Measurements from ENCODE around the gene WDCP. TPM values are rescaled to one million over a fixed set of nuclear protein-coding genes. Genes with fewer than 3 reads are reported as not detected.
A peak's percentile ranks its signal among the peaks of the same experiment; 100 is the strongest.

The WDCP gene
- total RNA-seq, 6 experiments from 2014 or later, result 4.3 to 8.7 (median 5.5) TPM

DNA sequence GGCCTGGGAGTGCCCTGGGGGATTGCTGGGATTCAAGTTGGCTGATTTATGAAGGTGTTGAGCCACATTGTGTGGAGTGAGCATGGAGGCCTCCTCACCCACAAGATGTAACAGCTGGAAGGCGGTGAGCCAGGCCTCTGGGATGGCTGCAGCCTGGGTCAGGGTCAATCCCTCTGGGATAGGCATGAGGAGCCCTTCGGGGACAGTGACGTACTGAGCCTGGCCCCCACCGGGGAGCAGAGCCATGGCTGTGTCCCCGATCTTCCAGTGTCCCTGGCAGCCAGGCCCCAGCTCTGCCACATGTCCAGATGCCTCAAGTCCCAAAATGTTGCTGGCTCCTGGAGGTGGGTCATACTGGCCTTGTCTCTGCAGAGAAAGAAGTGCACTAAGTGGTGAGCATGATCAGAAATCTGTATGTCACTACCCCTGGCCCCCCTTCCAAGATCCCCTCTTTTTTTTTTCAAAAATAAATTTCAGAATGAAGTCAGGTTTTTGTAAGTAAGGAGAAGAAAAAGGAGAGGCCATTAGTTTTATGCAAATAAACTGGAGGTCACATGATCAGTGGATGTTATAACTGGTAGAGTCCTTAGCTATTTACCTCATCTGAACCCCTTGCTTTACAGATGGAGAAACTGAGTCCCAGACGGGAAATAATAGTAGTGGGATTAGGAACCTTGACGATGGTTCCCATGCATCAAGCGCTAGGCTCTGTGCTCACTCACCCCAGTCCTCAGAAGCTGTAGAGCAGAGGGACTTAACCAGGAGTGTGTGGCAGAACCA, 35.8 kb upstream of the WDCP start:
- no peaks in the 10 kb centered on the region for H3K36me3 ChIP-seq
- no peak overlapping the region for H3K4me3 ChIP-seq
- ATAC-seq (no peak), DNase-seq (no peak)
- intact Hi-C loops (cut with DNase I), result no loop called here
- H3K27ac ChIP-seq, result peak overlapping the region in 1 of 3 donors; percentile 81
- H3K4me1 ChIP-seq, result peaks cover 0 to 8% (median 0%) of the 10 kb centered on the region in 4 donors
- TF ChIP-seq CTCF (IDR thresholded peaks at IDR 0.05) (no peak), POLR2A (IDR thresholded peaks at IDR 0.05) (no peak)
- no peaks in the 10 kb centered on the region for H3K27me3 ChIP-seq
- WGBS (ENCODE audit: insufficient coverage, low coverage, low lambda C conversion rate, missing lambda C conversion rate), result 85% methylated on average over 3 of the region's 8 CpGs
- no peaks in the 10 kb centered on the region for H3K9me3 ChIP-seq

- DNase-seq (no peak), ATAC-seq (no peak)
- Histone ChIP-seq H3K9me3 (no peaks in the 10 kb centered on the region), H3K36me3 (no peaks in the 10 kb centered on the region), H3K4me1 (peaks cover 0 to 17% (median 0%) of the 10 kb centered on the region in 4 donors), H3K27me3 (no peaks in the 10 kb centered on the region), H3K27ac (no peak overlapping the region), H3K4me3 (no peak overlapping the region)
- WGBS (ENCODE audit: insufficient coverage, low coverage, low lambda C conversion rate, missing lambda C conversion rate), result 89% methylated on average over 2 of the region's 2 CpGs
- no peak for TF ChIP-seq CTCF (IDR thresholded peaks at IDR 0.05)
- no peak for TF ChIP-seq POLR2A (IDR thresholded peaks at IDR 0.05)
- intact Hi-C loops (cut with DNase I), result no loop called here
These were observed 33.5 kb upstream of the WDCP start for GRCh38 chr2:24080701-24081100.

- WGBS (ENCODE audit: insufficient coverage, low coverage, low lambda C conversion rate, missing lambda C conversion rate), result 63% methylated on average over 2 of the region's 2 CpGs
These were observed 30.7 kb upstream of the WDCP start for GRCh38 chr2:24077879-24078278.

GRCh38 chr2:24077535-24077877, 30.3 kb upstream of the WDCP start:
- Histone ChIP-seq H3K27ac (peak overlapping the region; percentile 56 to 66 (median 63)), H3K27me3 (no peaks in the 10 kb centered on the region), H3K4me3 (peak overlapping the region; percentile 69 to 96 (median 87)), H3K4me1 (peaks cover 0 to 9% (median 3%) of the 10 kb centered on the region in 4 donors), H3K36me3 (peaks cover 0 to 4% (median 0%) of the 10 kb centered on the region in 4 donors), H3K9me3 (no peaks in the 10 kb centered on the region)
- no peak for ATAC-seq
- WGBS (ENCODE audit: insufficient coverage, low coverage, low lambda C conversion rate, missing lambda C conversion rate), result 29% methylated on average over 1 of the region's 9 CpGs
- intact Hi-C loops (cut with DNase I), result no loop called here
- DNase-seq, result no peak
- TF ChIP-seq POLR2A (IDR thresholded peaks at IDR 0.05) (no peak), CTCF (IDR thresholded peaks at IDR 0.05) (no peak)

More at GRCh38 chr2:24077879-24078278, 30.7 kb upstream of the WDCP start:
- H3K9me3 ChIP-seq, result no peaks in the 10 kb centered on the region
- H3K4me3 ChIP-seq, result peak overlapping the region in 1 of 3 donors; percentile 87
- H3K27ac ChIP-seq, result peak overlapping the region in 1 of 3 donors; percentile 56
- H3K4me1 ChIP-seq, result peaks cover 0 to 9% (median 3%) of the 10 kb centered on the region in 4 donors
- H3K27me3 ChIP-seq, result no peaks in the 10 kb centered on the region
- peaks cover 0 to under 1% (median 0%) of the 10 kb centered on the region in 4 donors for H3K36me3 ChIP-seq
- TF ChIP-seq POLR2A (IDR thresholded peaks at IDR 0.05) (no peak), CTCF (IDR thresholded peaks at IDR 0.05) (no peak)
- intact Hi-C loops (cut with DNase I), result no loop called here
- DNase-seq (no peak), ATAC-seq (no peak)

All from right lobe of liver (tissue), 6 donors.